ENCODE data around the gene C19orf33. TPM values are rescaled to one million over a fixed set of nuclear protein-coding genes. Genes with fewer than 3 reads are reported as not detected.

Gene C19orf33
- total RNA-seq, 2 experiments from 2014 or later = not detected

DNA sequence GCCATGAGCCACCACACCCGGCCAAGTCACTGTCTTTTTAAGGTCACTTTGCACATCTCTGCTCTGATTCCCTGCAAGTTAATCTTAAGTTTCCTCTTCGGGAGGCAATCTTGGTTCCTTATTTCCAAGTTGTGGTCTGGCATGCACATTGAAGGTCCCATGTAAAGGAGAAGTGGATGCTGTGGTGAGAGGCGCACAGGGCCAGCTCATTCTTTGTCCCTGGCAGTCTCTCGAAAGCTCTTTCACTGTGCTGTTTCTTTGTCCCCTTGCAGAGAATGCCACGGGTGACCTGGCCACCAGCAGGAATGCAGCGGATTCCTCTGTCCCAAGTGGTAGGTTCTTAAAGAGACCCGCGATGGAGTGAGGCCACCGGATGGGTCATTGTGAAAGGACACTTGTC, 16.4 kb upstream of the C19orf33 start:
- Mint-ChIP-seq H3K27me3 (no peaks in the 10 kb centered on the region), H3K27ac (no peak overlapping the region), H3K36me3 (peaks cover 3% of the 10 kb centered on the region), H3K4me1 (peaks cover 4% of the 10 kb centered on the region), H3K9me3 (no peaks in the 10 kb centered on the region), H3K4me3 (no peak overlapping the region)
- no peak for ATAC-seq (ENCODE audit: low read depth)
- no peak for DNase-seq
- POLR2A ChIA-PET = no interaction called here

DNA sequence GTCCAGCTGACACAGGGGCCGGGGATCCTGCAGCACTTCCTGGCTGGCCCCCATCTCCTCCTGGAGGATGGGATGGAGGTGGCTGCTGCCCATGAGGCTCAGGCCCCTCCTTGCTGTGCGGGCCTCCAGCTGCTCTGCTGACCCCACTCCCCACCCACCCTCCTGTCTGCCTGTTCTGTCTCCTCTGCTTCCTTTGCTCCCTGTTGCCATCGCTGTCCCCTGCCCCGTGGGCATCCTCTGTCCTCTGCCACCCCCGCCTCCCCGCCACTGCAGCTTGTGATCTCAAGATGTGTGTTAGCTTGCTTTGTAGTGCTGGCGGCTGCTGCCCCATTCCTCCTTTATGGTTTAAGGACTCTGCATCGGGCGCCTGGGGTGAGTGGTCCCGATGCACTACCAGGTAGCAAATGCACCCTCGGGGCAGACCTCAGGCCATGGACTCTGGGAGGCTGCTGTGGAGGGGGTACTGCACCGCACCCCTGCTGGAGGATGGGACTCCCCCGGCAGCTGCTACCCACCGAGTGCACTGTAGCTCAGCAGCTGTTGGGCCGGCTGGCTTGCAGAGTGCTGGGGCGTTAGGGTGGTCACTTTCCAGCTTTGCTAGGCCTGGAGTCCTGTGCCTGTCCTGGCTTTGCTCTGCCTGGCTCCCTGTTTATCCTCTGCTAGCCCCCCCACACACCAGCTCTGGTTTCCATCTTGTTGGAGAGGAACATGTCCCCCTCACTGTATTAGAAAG, 15.8 kb upstream of the C19orf33 start:
- ATAC-seq (ENCODE audit: low read depth) = no peak
- no peak for DNase-seq
- Mint-ChIP-seq H3K4me1 (peaks cover 4% of the 10 kb centered on the region), H3K27me3 (no peaks in the 10 kb centered on the region), H3K4me3 (no peak overlapping the region), H3K27ac (no peak overlapping the region), H3K9me3 (no peaks in the 10 kb centered on the region), H3K36me3 (peaks cover 3% of the 10 kb centered on the region)
- POLR2A ChIA-PET = no interaction called here

GRCh38 chr19:38289955-38290354, 14.1 kb upstream of the C19orf33 start:
- Mint-ChIP-seq H3K4me3 (no peak overlapping the region), H3K36me3 (no peaks in the 10 kb centered on the region), H3K27me3 (no peaks in the 10 kb centered on the region), H3K27ac (no peak overlapping the region), H3K9me3 (no peaks in the 10 kb centered on the region), H3K4me1 (no peaks in the 10 kb centered on the region)
- POLR2A ChIA-PET = no interaction called here
- DNase-seq (no peak), ATAC-seq (ENCODE audit: low read depth) (no peak)

DNA sequence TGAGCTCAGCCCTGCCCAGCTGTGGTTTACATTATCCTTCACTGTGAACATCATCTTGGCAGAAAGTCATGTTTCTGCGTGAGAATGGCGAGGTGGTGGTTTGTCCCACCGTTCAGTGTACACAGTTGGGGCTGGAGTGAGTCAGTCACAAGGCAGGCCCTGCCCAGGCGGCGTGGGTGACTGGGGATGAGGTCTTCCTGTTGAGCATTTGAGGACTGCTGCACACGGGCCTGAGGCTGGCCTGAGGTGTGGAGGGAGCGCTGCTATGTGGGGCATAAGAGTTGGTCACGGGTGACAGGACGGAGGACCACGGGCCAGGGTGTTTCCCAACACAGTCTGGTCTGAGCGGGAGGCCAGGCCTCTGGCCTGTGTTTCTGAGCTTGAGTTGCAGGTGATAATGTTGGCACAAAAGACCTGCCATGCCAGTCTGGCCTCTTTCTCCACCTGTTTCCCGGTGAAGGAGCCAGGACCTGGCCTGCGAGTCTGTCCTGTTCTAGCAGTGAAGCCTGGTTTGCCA, 13.4 kb upstream of the C19orf33 start:
- no peak overlapping the region for H3K4me3 Mint-ChIP-seq
- ATAC-seq (ENCODE audit: low read depth) (no peak), DNase-seq (no peak)
- POLR2A ChIA-PET = no interaction called here
- H3K9me3 Mint-ChIP-seq = no peaks in the 10 kb centered on the region
- H3K4me1 Mint-ChIP-seq = no peaks in the 10 kb centered on the region
- no peak overlapping the region for H3K27ac Mint-ChIP-seq
- H3K27me3 Mint-ChIP-seq = no peaks in the 10 kb centered on the region
- H3K36me3 Mint-ChIP-seq = no peaks in the 10 kb centered on the region

GRCh38 chr19:38291855-38292254, 12.2 kb upstream of the C19orf33 start:
- DNase-seq = no peak
- POLR2A ChIA-PET = no interaction called here
- ATAC-seq (ENCODE audit: low read depth) = no peak
- no peaks in the 10 kb centered on the region for H3K27me3 Mint-ChIP-seq
- no peaks in the 10 kb centered on the region for H3K4me1 Mint-ChIP-seq
- H3K4me3 Mint-ChIP-seq = no peak overlapping the region
- no peaks in the 10 kb centered on the region for H3K36me3 Mint-ChIP-seq
- H3K27ac Mint-ChIP-seq = no peak overlapping the region
- no peaks in the 10 kb centered on the region for H3K9me3 Mint-ChIP-seq

- DNase-seq (no peak), ATAC-seq (ENCODE audit: low read depth) (no peak)
- H3K36me3 Mint-ChIP-seq = no peaks in the 10 kb centered on the region
- H3K4me3 Mint-ChIP-seq = no peak overlapping the region
- H3K4me1 Mint-ChIP-seq = no peaks in the 10 kb centered on the region
- H3K27ac Mint-ChIP-seq = no peak overlapping the region
- POLR2A ChIA-PET = no interaction called here
- H3K9me3 Mint-ChIP-seq = no peaks in the 10 kb centered on the region
- no peaks in the 10 kb centered on the region for H3K27me3 Mint-ChIP-seq
Observed at GRCh38 chr19:38293281-38293680, 10.8 kb upstream of the C19orf33 start.

GRCh38 chr19:38294090-38294489, 10.0 kb upstream of the C19orf33 start:
- no peaks in the 10 kb centered on the region for H3K4me1 Mint-ChIP-seq
- POLR2A ChIA-PET = interaction anchor here (0.5 kb wide), 1 partner anchor 664 kb away, joined by 5 read pairs; no protein-coding TSS in a partner anchor
- H3K9me3 Mint-ChIP-seq = no peaks in the 10 kb centered on the region
- no peak overlapping the region for H3K27ac Mint-ChIP-seq
- no peak for DNase-seq
- no peak overlapping the region for H3K4me3 Mint-ChIP-seq
- H3K27me3 Mint-ChIP-seq = no peaks in the 10 kb centered on the region
- ATAC-seq (ENCODE audit: low read depth) = no peak
- H3K36me3 Mint-ChIP-seq = no peaks in the 10 kb centered on the region

DNA sequence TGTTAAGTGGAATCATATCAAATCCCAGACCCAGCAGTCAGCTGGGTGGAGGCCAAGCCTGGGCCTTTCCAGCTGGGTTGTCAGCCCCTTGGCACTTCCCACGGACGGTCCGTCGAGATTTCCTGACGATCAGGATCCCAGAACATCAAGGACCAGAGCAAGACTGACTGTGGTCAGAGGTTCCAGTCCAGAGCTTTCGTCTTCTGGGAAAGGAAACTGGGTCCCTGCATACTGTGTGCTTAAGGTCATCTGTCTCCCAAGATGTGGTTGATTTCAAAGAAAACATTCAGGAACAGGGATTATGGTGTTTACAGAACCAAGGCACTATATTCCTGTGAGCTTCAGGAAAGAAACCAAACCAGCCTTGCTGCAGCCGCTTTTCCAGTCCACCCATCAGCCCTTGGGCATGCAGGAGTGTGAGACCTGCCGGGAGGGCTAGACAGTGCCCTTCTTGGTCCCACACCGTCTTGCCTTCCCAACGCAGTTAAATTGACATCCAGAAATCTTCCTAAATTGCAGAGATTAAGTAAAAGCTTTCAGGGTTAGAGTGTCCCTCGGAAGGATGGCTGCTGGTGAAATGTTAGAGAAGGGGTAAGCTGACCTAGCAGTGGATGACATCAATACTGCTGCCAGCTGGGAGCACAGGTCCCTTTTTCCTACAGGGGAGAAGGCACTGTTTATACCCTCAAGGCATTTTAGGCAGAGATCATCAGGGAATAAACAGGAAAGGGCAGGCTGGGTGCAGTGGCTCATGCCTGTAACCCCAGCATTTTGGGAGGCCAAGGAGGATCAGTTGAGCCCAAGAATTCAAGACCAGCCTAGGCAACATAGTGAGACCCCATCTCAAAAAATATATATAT, 5.0 kb upstream of the C19orf33 start:
- POLR2A ChIA-PET = no interaction called here
- Mint-ChIP-seq H3K27me3 (no peaks in the 10 kb centered on the region), H3K27ac (no peak overlapping the region), H3K4me3 (no peak overlapping the region), H3K9me3 (no peaks in the 10 kb centered on the region), H3K4me1 (peaks cover 1% of the 10 kb centered on the region), H3K36me3 (peaks cover 3% of the 10 kb centered on the region)
- no peak for DNase-seq
- ATAC-seq (ENCODE audit: low read depth) = no peak

DNA sequence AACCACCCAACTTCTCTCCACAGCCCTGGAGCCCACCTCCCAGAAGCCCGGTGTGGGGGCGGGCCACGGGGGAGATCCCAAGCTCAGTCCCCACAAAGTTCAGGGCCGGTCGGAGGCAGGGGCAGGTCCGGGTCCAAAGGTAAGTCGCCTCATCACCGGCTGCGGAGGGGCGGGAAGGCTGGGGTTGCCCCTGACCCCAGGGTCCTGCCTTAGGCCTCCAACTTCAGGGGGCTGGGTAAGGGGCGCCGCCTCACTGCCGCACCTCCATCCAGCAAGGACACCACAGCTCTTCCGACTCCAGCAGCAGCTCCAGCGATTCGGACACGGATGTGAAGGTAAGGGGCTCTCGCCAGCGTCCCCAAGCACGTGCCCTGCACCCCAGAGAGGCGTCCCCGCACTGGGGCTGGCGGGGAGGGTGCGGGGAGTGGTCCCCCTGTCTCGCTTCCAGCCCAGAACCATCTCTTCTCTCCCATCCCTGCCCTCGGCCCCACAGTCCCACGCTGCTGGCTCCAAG, 358 bp downstream of the C19orf33 start:
- Mint-ChIP-seq H3K27ac (no peak overlapping the region), H3K4me1 (peaks cover 1% of the 10 kb centered on the region), H3K27me3 (no peaks in the 10 kb centered on the region), H3K4me3 (no peak overlapping the region), H3K9me3 (no peaks in the 10 kb centered on the region), H3K36me3 (peaks cover 5% of the 10 kb centered on the region)
- DNase-seq (no peak), ATAC-seq (ENCODE audit: low read depth) (no peak)
- POLR2A ChIA-PET = no interaction called here

DNA sequence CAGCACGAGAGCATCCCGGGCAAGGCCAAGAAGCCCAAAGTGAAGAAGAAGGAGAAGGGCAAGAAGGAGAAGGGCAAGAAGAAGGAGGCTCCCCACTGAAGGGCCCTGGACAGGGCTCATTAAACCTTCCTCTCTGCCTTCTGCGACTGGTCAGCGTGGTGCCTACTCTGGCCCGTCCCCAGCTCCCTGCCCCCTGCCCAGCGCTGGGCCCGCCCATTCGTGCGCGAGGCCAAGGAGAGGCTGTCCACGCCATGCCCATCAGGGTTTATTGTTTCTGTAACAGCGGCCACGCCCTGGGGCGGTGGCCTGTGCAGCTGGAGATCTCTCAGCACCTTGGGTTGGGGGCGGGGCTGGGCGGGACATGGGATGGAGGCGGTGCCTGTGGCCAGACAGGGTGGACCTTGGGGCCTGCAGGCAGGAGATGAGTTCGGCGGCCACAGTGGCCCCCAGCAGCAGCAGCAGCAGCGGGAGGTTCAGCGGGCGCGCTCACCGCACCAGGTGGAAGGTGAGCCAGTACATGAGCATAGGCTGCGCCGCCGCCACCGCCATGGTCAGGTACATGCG, 897 bp downstream of the C19orf33 start:
- no peak overlapping the region for H3K27ac Mint-ChIP-seq
- H3K9me3 Mint-ChIP-seq = no peaks in the 10 kb centered on the region
- H3K36me3 Mint-ChIP-seq = peaks cover 5% of the 10 kb centered on the region
- no peak overlapping the region for H3K4me3 Mint-ChIP-seq
- POLR2A ChIA-PET = interaction anchor here (0.7 kb wide), 1 partner anchor 521 kb away, joined by 3 read pairs; no protein-coding TSS in a partner anchor
- H3K4me1 Mint-ChIP-seq = peaks cover 1% of the 10 kb centered on the region
- ATAC-seq (ENCODE audit: low read depth) = no peak
- DNase-seq = no peak
- H3K27me3 Mint-ChIP-seq = no peaks in the 10 kb centered on the region

DNA sequence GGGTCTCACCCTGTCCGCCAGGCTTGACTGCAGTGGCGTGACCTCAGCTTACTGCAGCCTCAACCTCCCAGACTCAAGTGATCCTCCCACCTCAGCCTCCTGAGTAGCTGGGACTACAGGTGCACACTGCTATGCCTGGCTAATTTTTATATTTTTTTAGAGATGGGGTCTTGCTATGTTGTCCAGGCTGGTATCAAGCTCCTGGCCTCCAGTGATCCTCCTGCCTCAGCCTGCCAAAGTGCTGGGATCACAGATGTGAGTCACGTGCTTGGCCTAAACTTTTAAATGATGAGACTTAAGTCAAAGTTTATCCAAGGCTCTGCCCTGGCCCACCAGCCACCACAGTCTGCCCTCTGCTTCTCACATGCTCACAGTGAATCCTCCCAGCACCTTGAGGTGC, 2.2 kb downstream of the C19orf33 start:
- peaks cover 2% of the 10 kb centered on the region for H3K4me1 Mint-ChIP-seq
- H3K27ac Mint-ChIP-seq = no peak overlapping the region
- no peak for ATAC-seq (ENCODE audit: low read depth)
- POLR2A ChIA-PET = no interaction called here
- peaks cover 7% of the 10 kb centered on the region for H3K36me3 Mint-ChIP-seq
- no peaks in the 10 kb centered on the region for H3K9me3 Mint-ChIP-seq
- H3K4me3 Mint-ChIP-seq = no peak overlapping the region
- H3K27me3 Mint-ChIP-seq = no peaks in the 10 kb centered on the region
- no peak for DNase-seq

- DNase-seq = no peak
- peaks cover 3% of the 10 kb centered on the region for H3K4me1 Mint-ChIP-seq
- peaks cover 7% of the 10 kb centered on the region for H3K36me3 Mint-ChIP-seq
- POLR2A ChIA-PET = no interaction called here
- H3K27ac Mint-ChIP-seq = no peak overlapping the region
- no peak overlapping the region for H3K4me3 Mint-ChIP-seq
- no peaks in the 10 kb centered on the region for H3K9me3 Mint-ChIP-seq
- no peaks in the 10 kb centered on the region for H3K27me3 Mint-ChIP-seq
- ATAC-seq (ENCODE audit: low read depth) = no peak
Observed at GRCh38 chr19:38307076-38307475, 3.0 kb downstream of the C19orf33 start.

DNA sequence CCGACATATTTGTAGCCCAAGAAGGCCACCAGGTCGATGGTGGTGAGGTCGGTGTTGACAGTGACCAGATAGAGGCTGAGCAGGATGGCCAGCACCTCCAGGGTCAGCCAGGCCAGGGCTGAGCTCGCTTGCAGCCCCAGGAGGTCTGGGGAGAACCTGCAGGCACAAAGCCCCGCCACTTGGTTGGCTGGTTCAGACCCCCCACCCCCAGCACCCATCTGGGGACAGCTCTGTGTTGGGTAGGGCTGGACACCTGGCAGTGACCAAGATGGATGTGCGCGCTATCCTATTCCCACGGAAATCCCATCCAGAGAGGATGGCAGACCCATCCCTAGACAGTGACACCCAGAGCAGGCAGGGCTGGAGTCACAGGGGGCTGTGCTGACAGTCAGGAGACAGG, 3.5 kb downstream of the C19orf33 start:
- POLR2A ChIA-PET = no interaction called here
- DNase-seq = no peak
- no peak for ATAC-seq (ENCODE audit: low read depth)
- Mint-ChIP-seq H3K27me3 (no peaks in the 10 kb centered on the region), H3K27ac (no peak overlapping the region), H3K4me3 (no peak overlapping the region), H3K9me3 (no peaks in the 10 kb centered on the region), H3K4me1 (peaks cover 3% of the 10 kb centered on the region), H3K36me3 (peaks cover 7% of the 10 kb centered on the region)

All from activated naive CD8-positive, alpha-beta T cell treated with anti-CD3 and anti-CD28 coated beads, Interleukin-2, amount 10 ng/mL, durations not matched to agents 7 days and 5 days (primary cell).